Trophoblast cell (in vitro differentiated cells and primary cell): ENCODE data around the gene CENPF.

ENCODE experiments used
- DNase-seq, 2 donors: peaks; one replicate each; pipeline ENCODE4 v3.0.0-alpha.2; 2016
- H2AFZ ChIP-seq: 2 replicates; pipeline ENCODE4 v1.6.1; 2013; ENCODE audit warnings: low read length, moderate library complexity, mild to moderate bottlenecking; ENCODE audit not compliant: insufficient read depth, poor library complexity
- H2AK5ac ChIP-seq: 2 replicates; pipeline ENCODE4 v1.6.1; 2013; ENCODE audit warnings: mild to moderate bottlenecking, low read length
- H2BK120ac ChIP-seq: 2 replicates; pipeline ENCODE4 v1.6.1; 2013; ENCODE audit warnings: low read length, mild to moderate bottlenecking, moderate library complexity; ENCODE audit not compliant: insufficient read depth, poor library complexity
- H2BK12ac ChIP-seq: 2 replicates; pipeline ENCODE4 v1.6.1; 2013; ENCODE audit warnings: mild to moderate bottlenecking, low read length, moderate library complexity
- H2BK5ac ChIP-seq: 2 replicates; pipeline ENCODE4 v1.6.1; 2013; ENCODE audit warnings: low read length, low read depth, moderate library complexity, mild to moderate bottlenecking; ENCODE audit not compliant: poor library complexity
- H3K14ac ChIP-seq: 2 replicates; pipeline ENCODE4 v1.6.1; 2013; ENCODE audit warnings: mild to moderate bottlenecking, low read length
- H3K18ac ChIP-seq: 2 replicates; pipeline ENCODE4 v1.6.1; 2013; ENCODE audit warnings: mild to moderate bottlenecking, low read length
- H3K23ac ChIP-seq: 2 replicates; pipeline ENCODE4 v1.6.1; 2013; ENCODE audit warnings: low read length
- H3K27ac ChIP-seq: 2 replicates; pipeline ENCODE4 v1.5.1; 2013; ENCODE audit warnings: low read depth, mild to moderate bottlenecking, inconsistent platforms, low read length, moderate library complexity
- H3K27me3 ChIP-seq: 2 replicates; pipeline ENCODE4 v1.6.1; 2013; ENCODE audit warnings: inconsistent platforms, mild to moderate bottlenecking, low read length, moderate library complexity; ENCODE audit not compliant: insufficient read depth
- H3K36me3 ChIP-seq, 2 experiments: 1 replicate in 1 of 2; 2 replicates in 1 of 2; pipeline ENCODE4 v1.6.1; 2013; ENCODE audit warnings: low read length in 2 of 2, mild to moderate bottlenecking in 2 of 2, moderate library complexity in 1 of 2; ENCODE audit not compliant: insufficient read depth in 2 of 2, control insufficient read depth in 1 of 2
- H3K4ac ChIP-seq: 2 replicates; pipeline ENCODE4 v1.6.1; 2013; ENCODE audit warnings: low read depth, mild to moderate bottlenecking, low read length, moderate library complexity
- H3K4me1 ChIP-seq, 2 experiments: 1 replicate in 1 of 2; 2 replicates in 1 of 2; pipeline ENCODE4 v1.6.1; 2013; ENCODE audit warnings: low read length in 2 of 2, mild to moderate bottlenecking in 2 of 2, moderate library complexity in 1 of 2; ENCODE audit not compliant: insufficient read depth in 2 of 2, control insufficient read depth in 1 of 2
- H3K4me2 ChIP-seq: 2 replicates; pipeline ENCODE4 v1.6.1; 2013; ENCODE audit warnings: inconsistent platforms, mild to moderate bottlenecking, low read length, moderate library complexity
- H3K4me3 ChIP-seq: 2 replicates; pipeline ENCODE4 v1.5.1; 2013; ENCODE audit warnings: mild to moderate bottlenecking, low read depth, low read length, inconsistent platforms
- H3K79me1 ChIP-seq: one replicate; pipeline ENCODE4 v1.6.1; 2013; ENCODE audit warnings: low read length
- H3K79me2 ChIP-seq: 2 replicates; pipeline ENCODE4 v1.6.1; 2013; ENCODE audit warnings: low read length, mild to moderate bottlenecking; ENCODE audit not compliant: control insufficient read depth, insufficient read depth, poor library complexity
- H3K9ac ChIP-seq: 2 replicates; pipeline ENCODE4 v1.6.1; 2013; ENCODE audit warnings: mild to moderate bottlenecking, low read length
- H3K9me3 ChIP-seq: 2 replicates; pipeline ENCODE4 v1.6.1; 2013; ENCODE audit warnings: low read depth, mild to moderate bottlenecking, control low read depth, inconsistent platforms, low read length; ENCODE audit not compliant: insufficient read depth
- H4K12ac ChIP-seq: 2 replicates; pipeline ENCODE4 v1.6.1; 2013; ENCODE audit warnings: low read depth, mild to moderate bottlenecking, low read length, moderate library complexity
- H4K8ac ChIP-seq: 2 replicates; pipeline ENCODE4 v1.6.1; 2013; ENCODE audit warnings: low read depth, mild to moderate bottlenecking, low read length, moderate library complexity
- H4K91ac ChIP-seq: one replicate; pipeline ENCODE4 v1.6.1; 2013; ENCODE audit warnings: low read depth, mild to moderate bottlenecking, low read length, moderate library complexity
- WGBS: extraction: QIAGEN DNeasy Blood & Tissue Kit; methylation state at CpG from one replicate; pipeline ENCODE4 v1.1.7; 2013; ENCODE audit warnings: missing lambda C conversion rate; ENCODE audit not compliant: insufficient read length, insufficient coverage; ENCODE audit errors: extremely low coverage; 5-methylcytosine and 5-hydroxymethylcytosine counted together

The CENPF gene

DNA sequence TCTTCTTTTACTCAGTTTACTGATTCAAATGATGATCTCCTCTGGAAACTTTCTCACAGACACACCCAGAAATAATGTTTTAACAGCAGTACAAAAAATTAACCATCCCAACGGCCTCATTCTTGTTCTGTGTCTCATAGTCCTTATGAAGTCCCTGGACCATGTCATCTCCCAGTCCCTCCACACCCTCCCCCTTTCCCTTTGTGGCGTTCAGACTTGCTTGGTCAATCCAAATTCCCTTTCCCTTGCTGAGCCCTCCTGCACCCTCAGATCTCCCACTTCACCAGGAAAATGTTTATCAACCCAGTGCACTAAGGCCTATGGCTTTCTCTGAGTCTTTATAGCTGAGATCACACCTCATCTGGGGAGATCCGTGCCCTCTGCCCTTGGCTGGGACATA lies 85.9 kb downstream of the CENPF start:
- H3K4me3 ChIP-seq, result no peak overlapping the region
- H3K4me1 ChIP-seq, result no peaks in the 10 kb centered on the region
- H4K91ac ChIP-seq, result no peak overlapping the region
- no CpG with 5 or more reads among the region's 3 CpGs for WGBS
- no peak for DNase-seq
- H3K9me3 ChIP-seq, result no peaks in the 10 kb centered on the region
- no peaks in the 10 kb centered on the region for H3K79me2 ChIP-seq
- no peak overlapping the region for H4K12ac ChIP-seq
- H4K8ac ChIP-seq, result no peak overlapping the region
- H3K36me3 ChIP-seq, result no peaks in the 10 kb centered on the region
- H3K14ac ChIP-seq, result no peak overlapping the region
- H3K79me1 ChIP-seq, result no peaks in the 10 kb centered on the region
- no peak overlapping the region for H2AK5ac ChIP-seq
- H2AFZ ChIP-seq, result no peak overlapping the region
- H3K18ac ChIP-seq, result no peak overlapping the region
- no peak overlapping the region for H3K4me2 ChIP-seq
- no peak overlapping the region for H3K27ac ChIP-seq
- H3K9ac ChIP-seq, result no peak overlapping the region
- no peak overlapping the region for H3K23ac ChIP-seq
- no peak overlapping the region for H2BK5ac ChIP-seq
- H3K4ac ChIP-seq, result no peak overlapping the region
- no peak overlapping the region for H2BK120ac ChIP-seq
- H3K27me3 ChIP-seq, result no peaks in the 10 kb centered on the region
- H2BK12ac ChIP-seq, result no peak overlapping the region

DNA sequence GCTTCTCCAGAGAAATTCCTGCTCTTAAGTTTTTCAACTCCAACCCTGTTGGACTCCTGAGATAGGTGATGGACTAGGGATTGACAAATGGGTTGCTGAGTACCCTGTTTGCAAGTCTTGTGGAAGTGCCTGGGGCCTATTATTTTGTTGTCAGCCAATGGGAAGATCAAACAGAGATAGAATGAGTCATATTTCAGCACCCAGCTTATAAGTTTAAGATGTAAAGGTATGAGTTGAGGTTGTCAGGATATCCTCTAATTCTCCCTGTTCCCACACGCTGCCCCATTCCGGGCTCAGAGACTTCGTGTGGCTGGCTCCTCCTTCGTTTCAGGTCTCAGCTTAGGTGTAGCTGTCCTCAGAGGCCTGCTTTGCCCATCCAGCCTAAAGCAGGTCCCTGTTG lies 91.8 kb downstream of the CENPF start:
- Histone ChIP-seq H3K27ac (no peak overlapping the region), H3K36me3 (no peaks in the 10 kb centered on the region), H3K4me2 (no peak overlapping the region), H3K18ac (no peak overlapping the region), H2BK5ac (no peak overlapping the region), H4K8ac (no peak overlapping the region), H3K4me3 (no peak overlapping the region), H3K9me3 (peaks cover 2% of the 10 kb centered on the region), H3K79me2 (no peaks in the 10 kb centered on the region), H3K4me1 (no peaks in the 10 kb centered on the region), H3K14ac (no peak overlapping the region), H2AFZ (no peak overlapping the region), H3K4ac (no peak overlapping the region), H3K9ac (no peak overlapping the region), H4K91ac (no peak overlapping the region), H3K23ac (no peak overlapping the region), H2BK12ac (no peak overlapping the region), H4K12ac (no peak overlapping the region), H2AK5ac (no peak overlapping the region), H3K27me3 (no peaks in the 10 kb centered on the region), H2BK120ac (no peak overlapping the region), H3K79me1 (peaks cover under 1% of the 10 kb centered on the region)
- WGBS, result no CpG with 5 or more reads among the region's 4 CpGs
- no peak for DNase-seq

DNA sequence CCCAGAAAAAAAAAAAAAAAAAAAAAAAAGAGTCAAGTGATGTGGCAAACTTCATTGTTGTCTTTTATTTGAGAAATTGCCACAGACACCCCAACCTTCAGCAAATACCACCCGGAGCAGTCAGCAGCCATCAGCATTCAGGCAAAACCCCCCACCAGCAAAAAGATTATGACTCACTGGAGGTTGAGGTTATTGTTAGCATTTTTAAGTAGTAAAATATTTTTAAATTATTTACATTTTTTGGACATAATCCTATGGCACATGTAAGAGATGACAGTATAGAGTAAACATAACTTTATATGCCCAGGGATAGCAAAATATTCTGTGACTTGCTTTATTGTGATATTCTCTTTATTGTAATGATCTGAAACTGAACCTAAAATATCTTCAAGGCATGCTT lies 95.6 kb downstream of the CENPF start:
- Histone ChIP-seq H4K91ac (no peak overlapping the region), H4K8ac (no peak overlapping the region), H3K79me1 (peaks cover 1% of the 10 kb centered on the region), H3K18ac (no peak overlapping the region), H4K12ac (no peak overlapping the region), H3K4me3 (no peak overlapping the region), H3K23ac (no peak overlapping the region), H3K4ac (no peak overlapping the region), H2AFZ (no peak overlapping the region), H3K36me3 (no peaks in the 10 kb centered on the region), H3K9me3 (peaks cover 2% of the 10 kb centered on the region), H3K4me1 (peaks cover 3 to 4% of the 10 kb centered on the region in 2 experiments), H2BK12ac (no peak overlapping the region), H3K4me2 (no peak overlapping the region), H3K9ac (no peak overlapping the region), H3K27ac (no peak overlapping the region), H3K79me2 (no peaks in the 10 kb centered on the region), H2BK120ac (no peak overlapping the region), H3K14ac (no peak overlapping the region), H3K27me3 (no peaks in the 10 kb centered on the region), H2BK5ac (no peak overlapping the region), H2AK5ac (no peak overlapping the region)
- WGBS, result no CpG with 5 or more reads among the region's 1 CpG
- DNase-seq, result no peak

DNA sequence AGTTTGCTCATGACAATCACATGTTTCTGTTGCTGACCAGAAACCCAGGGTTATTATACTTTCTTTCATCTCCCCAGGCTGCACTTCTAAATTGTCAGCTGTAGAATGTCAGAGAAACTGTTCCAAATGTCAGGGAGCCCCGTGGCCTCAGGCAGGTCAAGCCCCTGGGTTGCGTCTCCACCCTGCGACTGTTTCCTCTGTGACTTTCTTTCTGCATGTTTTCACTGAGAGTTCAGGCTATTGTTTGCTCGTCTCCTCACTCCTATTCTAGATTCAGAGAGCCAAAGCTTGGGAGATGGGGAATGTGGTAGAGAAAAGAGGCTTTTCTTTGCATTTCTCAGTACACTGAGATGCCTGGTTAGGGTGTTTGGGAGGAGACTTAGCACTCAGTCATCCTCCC lies 97.4 kb downstream of the CENPF start:
- Histone ChIP-seq H2AFZ (no peak overlapping the region), H3K23ac (no peak overlapping the region), H2BK5ac (no peak overlapping the region), H3K9me3 (peaks cover 2% of the 10 kb centered on the region), H3K14ac (no peak overlapping the region), H3K18ac (no peak overlapping the region), H3K27me3 (no peaks in the 10 kb centered on the region), H3K36me3 (no peaks in the 10 kb centered on the region), H3K4me3 (no peak overlapping the region), H3K4ac (no peak overlapping the region), H3K4me1 (peaks cover 3 to 4% of the 10 kb centered on the region in 2 experiments), H2BK12ac (no peak overlapping the region), H4K8ac (no peak overlapping the region), H2AK5ac (no peak overlapping the region), H2BK120ac (no peak overlapping the region), H3K27ac (no peak overlapping the region), H4K12ac (no peak overlapping the region), H3K9ac (no peak overlapping the region), H3K79me1 (peaks cover 1% of the 10 kb centered on the region), H4K91ac (no peak overlapping the region), H3K4me2 (peak overlapping the region; percentile 3), H3K79me2 (no peaks in the 10 kb centered on the region)
- no CpG with 5 or more reads among the region's 4 CpGs for WGBS
- DNase-seq, result no peak
